Measurements from ENCODE around the gene MLYCD.

Gene MLYCD

GRCh38 chr16:83954577-83955016 lies 55.7 kb downstream of the MLYCD start:
- FAIRE-seq (no peak), DNase-seq (ENCODE audit: low spot score) (peak; percentile 58)

GRCh38 chr16:83955218-83956130 lies 56.6 kb downstream of the MLYCD start:
- DNase-seq (ENCODE audit: low spot score) (no peak), FAIRE-seq (no peak)

- FAIRE-seq (no peak), DNase-seq (ENCODE audit: low spot score) (peak; percentile 43)
These were observed 57.7 kb downstream of the MLYCD start for GRCh38 chr16:83956336-83957289.

GRCh38 chr16:83957296-83957855 lies 58.5 kb downstream of the MLYCD start:
- no peak for FAIRE-seq
- DNase-seq (ENCODE audit: low spot score), result no peak

- FAIRE-seq (no peak), DNase-seq (ENCODE audit: low spot score) (no peak)
These were observed 59.4 kb downstream of the MLYCD start for GRCh38 chr16:83958137-83958845.

- DNase-seq (ENCODE audit: low spot score) (no peak), FAIRE-seq (no peak)
These were observed 60.1 kb downstream of the MLYCD start for GRCh38 chr16:83958846-83959565.

- DNase-seq (ENCODE audit: low spot score) (no peak), FAIRE-seq (no peak)
These were observed 60.9 kb downstream of the MLYCD start for GRCh38 chr16:83959656-83960434.

- FAIRE-seq, result no peak
- DNase-seq (ENCODE audit: low spot score), result no peak
These were observed 61.8 kb downstream of the MLYCD start for GRCh38 chr16:83960521-83961249.

GRCh38 chr16:83961591-83961990 lies 62.7 kb downstream of the MLYCD start:
- DNase-seq (ENCODE audit: low spot score), result no peak
- FAIRE-seq, result no peak

- FAIRE-seq (no peak), DNase-seq (ENCODE audit: low spot score) (no peak)
These were observed 64.6 kb downstream of the MLYCD start for GRCh38 chr16:83963277-83964119.

GRCh38 chr16:83964684-83965443 lies 65.9 kb downstream of the MLYCD start:
- FAIRE-seq (no peak), DNase-seq (ENCODE audit: low spot score) (no peak)

- no peak for DNase-seq (ENCODE audit: low spot score)
- FAIRE-seq, result no peak
These were observed 66.7 kb downstream of the MLYCD start for GRCh38 chr16:83965444-83966152.

GRCh38 chr16:83966153-83966696 lies 67.3 kb downstream of the MLYCD start:
- no peak for FAIRE-seq
- no peak for DNase-seq (ENCODE audit: low spot score)

- DNase-seq (ENCODE audit: low spot score) (no peak), FAIRE-seq (no peak)
These were observed 68.2 kb downstream of the MLYCD start for GRCh38 chr16:83967091-83967490.

- DNase-seq (ENCODE audit: low spot score) (no peak), FAIRE-seq (no peak)
These were observed 69.0 kb downstream of the MLYCD start, which contains the start of gene NECAB2 for GRCh38 chr16:83967838-83968305. Gene NECAB2 (plus strand): TSS chr16:83968244. CDS start chr16:83968649, 405 bp downstream.

- DNase-seq (ENCODE audit: low spot score), result no peak
- FAIRE-seq, result no peak
These were observed 69.5 kb downstream of the MLYCD start for GRCh38 chr16:83968306-83968851.

All from RCC 7860 (cell line).